HG02870 (cell line): Measurements from ENCODE around the gene PCNX2.
"Not testable (repeated sequence)": the region's sequence is repeated elsewhere in the genome, so short reads cannot be mapped to it uniquely, and the experiment has no call there.

Experiments
- ATAC-seq: cut with Tn5 transposase; IDR thresholded peaks from one replicate; pipeline ENCODE4 v1.9.1; 2021; ENCODE audit warnings: mild to moderate bottlenecking, moderate library complexity; ENCODE audit not compliant: unreplicated experiment

PCNX2 gene

DNA sequence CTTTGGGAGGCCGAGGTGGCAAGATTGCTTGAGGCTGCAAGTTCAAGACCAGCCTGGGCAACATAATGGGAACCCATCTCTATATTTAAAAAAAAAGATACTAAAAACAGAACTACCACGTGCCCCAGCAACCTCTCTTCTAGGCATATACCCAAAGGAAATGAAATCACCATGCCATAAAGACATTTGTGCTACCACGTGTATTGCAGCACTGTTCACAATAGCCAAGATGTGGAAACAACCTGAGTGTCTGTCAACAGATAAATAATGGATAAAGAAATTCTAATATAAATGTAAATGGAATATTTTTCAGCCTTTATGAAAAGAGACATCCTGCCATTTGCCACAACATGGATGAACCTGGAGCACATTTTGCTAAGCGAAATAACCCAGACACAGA is 128.6 kb downstream of the PCNX2 start:
- no peak for ATAC-seq

DNA sequence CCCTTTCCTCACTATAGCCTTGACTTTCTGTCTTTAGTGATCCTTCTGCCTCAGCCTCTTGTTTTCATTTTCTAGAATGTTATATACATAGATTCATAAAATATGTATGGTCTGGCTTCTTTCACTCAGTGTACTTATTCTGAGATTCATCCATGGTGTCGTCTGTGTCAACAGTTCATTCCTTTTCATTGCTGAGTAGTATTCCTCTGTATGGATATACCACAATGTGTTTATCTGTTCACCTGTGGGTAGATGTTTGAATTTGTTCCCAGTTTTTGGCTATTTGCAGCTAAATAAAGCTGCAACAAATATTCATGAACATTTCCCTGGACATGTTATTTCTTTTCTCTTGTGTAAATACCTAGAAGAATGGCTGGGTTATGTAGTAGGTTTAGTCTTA is 131.8 kb downstream of the PCNX2 start:
- ATAC-seq: no peak

- ATAC-seq: no peak
Observed at GRCh38 chr1:233158322-233158721, 137.2 kb downstream of the PCNX2 start.

DNA sequence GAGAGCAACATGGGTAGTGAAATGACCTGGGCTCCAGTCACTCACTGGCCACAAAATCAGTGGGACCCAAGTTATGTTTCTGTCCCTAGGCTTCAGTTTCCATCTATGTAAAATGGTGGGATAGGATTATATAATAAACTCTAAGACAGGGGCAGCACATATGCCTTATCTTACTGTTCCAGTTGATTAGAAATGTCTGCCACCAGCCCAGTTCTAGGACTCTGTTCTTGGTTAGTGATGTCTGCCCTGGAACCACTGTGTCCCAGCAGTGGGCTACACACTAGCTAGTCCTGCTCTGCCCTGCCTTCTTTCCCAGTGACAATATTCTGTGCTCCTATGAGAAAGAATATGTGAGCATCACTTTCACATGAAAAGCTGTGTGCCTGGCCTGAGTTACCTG is 138.3 kb downstream of the PCNX2 start:
- no peak for ATAC-seq

DNA sequence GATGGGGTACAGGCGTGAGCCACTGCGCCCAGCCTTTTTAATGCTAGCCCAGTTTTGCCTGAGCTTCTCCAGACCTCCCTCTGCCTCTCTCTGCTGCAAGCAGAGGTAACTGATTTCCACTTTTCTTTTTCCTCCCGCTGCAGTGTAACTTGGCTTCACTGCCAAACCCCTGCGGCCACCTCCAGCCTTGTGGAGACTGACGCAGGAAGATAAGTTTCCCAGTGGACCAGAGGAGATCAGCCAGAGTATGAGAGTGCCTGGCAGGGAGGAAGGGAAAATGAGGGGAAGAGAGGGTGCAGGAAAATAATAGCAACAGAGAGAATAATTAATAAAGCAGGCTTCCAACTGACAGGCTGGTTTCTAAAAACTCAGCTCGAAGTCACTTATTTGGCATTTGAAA is 143.7 kb downstream of the PCNX2 start:
- no peak for ATAC-seq

DNA sequence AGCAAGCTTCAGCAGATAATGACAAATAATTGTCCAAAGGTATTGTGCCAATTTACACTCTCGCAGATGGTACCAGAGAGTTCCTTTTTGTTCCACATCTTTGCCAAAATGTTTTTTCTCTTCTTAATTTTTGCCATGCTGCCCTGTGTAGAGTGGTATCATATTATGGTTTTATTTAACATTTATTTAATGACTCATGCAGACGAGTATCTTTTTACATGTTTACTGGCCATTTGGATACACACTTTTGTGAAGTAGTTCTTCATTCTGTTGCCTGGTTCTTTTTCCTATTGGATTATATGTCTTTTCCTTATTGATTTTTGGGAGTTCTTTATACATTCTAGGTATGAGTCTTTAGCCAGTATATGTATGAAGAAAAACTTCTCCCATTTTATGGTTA is 151.1 kb downstream of the PCNX2 start:
- ATAC-seq: no peak

DNA sequence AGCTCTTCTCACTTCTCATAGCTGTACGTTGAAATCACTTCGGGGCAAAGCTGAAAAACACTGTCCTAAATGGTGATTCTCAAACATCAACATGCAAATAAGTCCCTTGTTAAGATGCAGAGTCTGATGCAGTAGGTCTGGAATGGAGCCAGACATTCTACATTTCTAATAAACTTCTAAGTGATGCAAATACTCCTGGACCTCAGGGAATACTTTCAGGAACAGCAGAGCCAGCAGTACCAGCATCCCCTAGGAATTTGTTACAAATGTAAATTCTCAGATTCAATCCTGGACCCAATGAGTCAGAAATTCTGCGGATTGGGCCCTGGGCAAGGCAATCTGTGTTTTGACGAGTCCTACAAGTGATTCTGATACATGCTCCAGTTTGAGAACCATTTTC is 152.3 kb downstream of the PCNX2 start:
- ATAC-seq: no peak

- no peak for ATAC-seq
Observed at GRCh38 chr1:233140974-233141373, 154.6 kb downstream of the PCNX2 start.

- no peak for ATAC-seq
Observed at GRCh38 chr1:233140499-233140898, 155.0 kb downstream of the PCNX2 start.

GRCh38 chr1:233138788-233139585 is 156.5 kb downstream of the PCNX2 start:
- ATAC-seq: no peak

DNA sequence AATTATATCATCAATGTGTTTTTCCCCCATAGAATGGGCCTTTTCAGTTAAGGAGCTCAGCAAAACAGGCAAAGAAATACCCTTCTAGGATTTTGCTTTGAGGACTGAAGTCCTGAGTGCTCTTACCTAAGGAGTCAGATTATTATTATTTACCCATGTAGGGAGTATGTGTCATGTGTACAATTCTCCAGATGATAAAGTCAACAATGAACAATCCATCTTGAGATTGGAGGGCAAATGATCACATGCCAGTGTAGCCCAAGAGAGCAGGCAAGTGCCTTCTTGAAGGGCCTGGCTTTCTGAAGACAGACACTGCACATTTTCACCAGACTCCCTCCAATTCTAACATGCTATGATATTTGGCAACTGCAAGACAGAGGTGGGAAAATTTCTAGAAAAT is 159.7 kb downstream of the PCNX2 start:
- ATAC-seq: no peak

GRCh38 chr1:233132445-233132844 is 163.1 kb downstream of the PCNX2 start:
- ATAC-seq: no peak

DNA sequence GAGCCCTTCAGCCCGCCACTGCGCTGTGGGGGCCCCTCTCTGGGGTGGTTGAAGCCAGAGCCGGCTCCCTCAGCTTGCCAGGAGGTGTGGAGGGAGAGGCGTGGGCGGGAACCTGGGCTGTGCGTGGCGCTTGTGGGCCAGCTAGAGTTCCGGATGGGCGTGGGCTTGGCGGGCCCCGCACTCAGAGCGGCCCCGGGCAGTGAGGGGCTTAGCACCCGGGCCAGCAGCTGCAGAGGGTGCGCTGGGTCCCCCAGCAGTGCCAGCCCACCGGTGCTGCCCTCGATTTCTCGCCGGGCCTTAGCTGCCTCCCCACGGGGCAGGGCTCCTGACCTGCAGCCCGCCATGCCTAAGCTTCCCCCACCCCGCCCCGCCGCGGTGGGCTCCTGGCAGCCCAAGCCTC is 166.5 kb downstream of the PCNX2 start:
- not testable (repeated sequence) for ATAC-seq

- no peak for ATAC-seq
Observed at GRCh38 chr1:233127157-233127556, 168.4 kb downstream of the PCNX2 start.

DNA sequence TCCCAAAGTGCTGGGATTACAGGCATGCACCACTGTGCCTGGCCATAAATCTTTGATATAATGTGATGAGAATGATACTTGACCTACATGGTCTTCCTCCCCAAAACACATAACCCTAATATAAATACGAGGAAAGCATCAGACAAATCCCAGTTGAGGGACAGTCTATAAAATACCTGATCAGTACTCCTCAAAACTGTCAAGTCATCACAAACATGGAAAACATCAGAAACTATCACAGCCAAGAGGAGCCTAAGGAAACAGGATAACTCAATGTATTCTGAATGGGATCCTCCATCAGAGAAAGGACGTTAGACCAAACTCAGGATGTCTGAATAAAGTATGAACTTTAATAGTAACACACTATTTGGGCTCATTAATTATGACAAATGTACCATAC is 172.7 kb downstream of the PCNX2 start:
- ATAC-seq: no peak

DNA sequence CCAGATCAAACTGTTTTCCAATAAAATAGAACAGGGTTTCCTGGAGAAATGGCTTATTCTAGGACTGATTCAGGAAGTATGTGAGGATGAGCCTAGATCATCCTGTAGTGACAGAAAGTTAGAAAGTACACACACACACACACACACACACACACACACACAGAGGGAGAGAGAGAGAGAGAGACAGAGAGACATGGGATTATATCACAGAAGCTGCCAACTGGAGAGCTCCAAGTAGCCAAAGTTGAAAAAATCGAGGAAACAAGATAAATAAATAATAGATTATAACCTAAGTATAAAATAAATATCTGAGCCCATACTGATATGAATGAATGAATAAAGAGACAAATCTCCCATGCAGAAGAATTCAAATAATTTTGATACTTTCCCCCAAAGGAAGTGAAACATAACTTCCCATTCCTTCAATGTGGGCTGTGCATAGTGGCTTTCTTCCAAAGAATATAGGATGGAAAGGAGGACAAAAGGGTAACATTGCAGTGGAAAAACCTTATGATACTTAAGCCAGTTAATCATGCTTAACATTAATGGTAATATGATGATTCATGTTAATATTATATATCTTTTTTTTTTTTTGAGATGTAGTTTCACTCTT is 173.5 kb downstream of the PCNX2 start:
- no peak for ATAC-seq

GRCh38 chr1:233114860-233115259 is 180.7 kb downstream of the PCNX2 start:
- no peak for ATAC-seq

GRCh38 chr1:233114159-233114558 is 181.4 kb downstream of the PCNX2 start:
- no peak for ATAC-seq

DNA sequence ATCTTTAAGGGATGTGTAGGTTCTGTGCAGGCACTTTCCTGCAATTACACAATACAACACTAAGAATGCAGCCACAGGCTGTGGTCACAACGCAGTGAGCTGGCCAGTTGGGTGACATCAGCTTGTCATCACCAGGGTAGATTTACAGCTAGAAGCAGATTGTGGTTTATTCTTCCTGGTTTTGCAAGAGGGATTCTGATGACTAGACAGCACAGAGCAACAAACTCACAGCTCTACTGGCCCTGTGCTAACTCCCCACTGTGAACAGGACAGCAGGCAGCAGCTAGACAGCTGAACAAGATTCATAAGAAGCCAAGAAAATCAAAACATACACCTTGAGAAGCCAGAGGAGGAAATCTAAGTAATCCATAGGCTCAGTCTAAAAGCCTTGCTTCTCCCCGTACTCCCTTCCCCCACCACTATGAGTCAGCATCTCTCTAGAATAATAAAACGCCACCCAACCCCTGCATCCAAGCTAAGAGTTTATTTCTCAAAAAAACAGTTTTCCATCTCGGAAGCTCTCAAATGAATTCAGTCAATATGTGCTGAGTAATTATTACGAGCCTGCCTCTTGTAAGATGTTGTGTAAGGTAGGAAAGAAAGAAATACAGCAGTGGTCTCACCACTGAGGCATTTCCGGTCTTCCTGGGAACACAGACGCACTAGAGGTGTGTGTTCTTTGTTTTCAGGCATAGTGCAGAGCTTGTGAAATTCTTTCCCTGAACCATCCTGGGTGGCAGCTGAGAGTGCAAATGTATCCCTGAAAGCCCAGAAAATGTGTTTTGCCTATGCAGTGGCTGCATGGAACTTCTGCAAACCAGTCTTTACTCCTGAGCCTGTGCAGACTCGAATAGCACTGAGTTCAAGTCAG is 182.3 kb downstream of the PCNX2 start:
- peak; percentile 62 for ATAC-seq

GRCh38 chr1:233112186-233113008 is 183.1 kb downstream of the PCNX2 start:
- ATAC-seq: no peak

DNA sequence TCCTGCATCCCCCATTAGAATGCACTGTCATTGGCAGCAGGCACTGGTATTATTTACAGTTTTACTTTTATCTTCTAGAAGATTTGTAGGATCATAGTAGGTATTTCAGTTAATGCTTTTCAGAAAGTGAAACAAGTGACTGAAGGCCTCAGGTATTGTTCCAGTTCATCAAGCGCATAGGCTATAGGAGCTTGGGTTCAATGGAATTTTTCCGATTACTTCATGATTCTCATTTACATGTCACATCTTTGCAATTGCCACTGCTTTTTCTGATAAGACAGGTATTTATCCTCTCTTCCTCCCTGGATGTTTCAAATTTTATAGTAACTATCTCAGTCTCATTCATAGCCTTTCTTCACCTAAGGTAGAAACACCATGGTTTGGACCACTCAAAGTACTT is 183.8 kb downstream of the PCNX2 start:
- ATAC-seq: no peak
